ENCODE results near the gene CHAT.

CHAT gene

GRCh38 chr10:49627038-49627437 is 13.2 kb downstream of the CHAT start:
- no peaks in the 10 kb centered on the region for H3F3A ChIP-seq (ENCODE audit: control insufficient read depth, insufficient read depth)
- H3K27me3 ChIP-seq (ENCODE audit: control insufficient read depth, low read length): no peaks in the 10 kb centered on the region
- no peak overlapping the region for H3K4me2 ChIP-seq (ENCODE audit: low read length)
- H3K9me3 ChIP-seq (ENCODE audit: control insufficient read depth, insufficient read depth, low read length): no peaks in the 10 kb centered on the region
- no peaks in the 10 kb centered on the region for H4K20me1 ChIP-seq (ENCODE audit: control insufficient read depth, insufficient read depth, low read depth, low read length)
- H3K36me3 ChIP-seq (ENCODE audit: control insufficient read depth, low read length): no peaks in the 10 kb centered on the region
- no peak overlapping the region for H3K4me3 ChIP-seq (ENCODE audit: low read length)
- no peaks in the 10 kb centered on the region for H3K4me1 ChIP-seq (ENCODE audit: control insufficient read depth, low read length)
- H3K79me2 ChIP-seq (ENCODE audit: control insufficient read depth, low read length): no peaks in the 10 kb centered on the region
- no peaks in the 10 kb centered on the region for H3K9me2 ChIP-seq (replicated peaks; ENCODE audit: control insufficient read depth, low read length)
- TF ChIP-seq, protein P1, sequence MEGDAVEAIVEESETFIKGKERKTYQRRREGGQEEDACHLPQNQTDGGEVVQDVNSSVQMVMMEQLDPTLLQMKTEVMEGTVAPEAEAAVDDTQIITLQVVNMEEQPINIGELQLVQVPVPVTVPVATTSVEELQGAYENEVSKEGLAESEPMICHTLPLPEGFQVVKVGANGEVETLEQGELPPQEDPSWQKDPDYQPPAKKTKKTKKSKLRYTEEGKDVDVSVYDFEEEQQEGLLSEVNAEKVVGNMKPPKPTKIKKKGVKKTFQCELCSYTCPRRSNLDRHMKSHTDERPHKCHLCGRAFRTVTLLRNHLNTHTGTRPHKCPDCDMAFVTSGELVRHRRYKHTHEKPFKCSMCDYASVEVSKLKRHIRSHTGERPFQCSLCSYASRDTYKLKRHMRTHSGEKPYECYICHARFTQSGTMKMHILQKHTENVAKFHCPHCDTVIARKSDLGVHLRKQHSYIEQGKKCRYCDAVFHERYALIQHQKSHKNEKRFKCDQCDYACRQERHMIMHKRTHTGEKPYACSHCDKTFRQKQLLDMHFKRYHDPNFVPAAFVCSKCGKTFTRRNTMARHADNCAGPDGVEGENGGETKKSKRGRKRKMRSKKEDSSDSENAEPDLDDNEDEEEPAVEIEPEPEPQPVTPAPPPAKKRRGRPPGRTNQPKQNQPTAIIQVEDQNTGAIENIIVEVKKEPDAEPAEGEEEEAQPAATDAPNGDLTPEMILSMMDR (IDR thresholded peaks at IDR 0.05; ENCODE audit: low read depth, low read length, poor library complexity, severe bottlenecking): no peak
- no peak for TF ChIP-seq EZH2phosphoT487 (IDR thresholded peaks at IDR 0.05; ENCODE audit: borderline replicate concordance, low read length)
- no peak overlapping the region for H3K27ac ChIP-seq (ENCODE audit: low read depth, low read length)

GRCh38 chr10:49627644-49628247 is 13.9 kb downstream of the CHAT start:
- Histone ChIP-seq H3K36me3 (ENCODE audit: control insufficient read depth, low read length) (no peaks in the 10 kb centered on the region), H3K4me2 (ENCODE audit: low read length) (no peak overlapping the region), H3K27ac (ENCODE audit: low read depth, low read length) (no peak overlapping the region), H4K20me1 (ENCODE audit: control insufficient read depth, insufficient read depth, low read depth, low read length) (no peaks in the 10 kb centered on the region), H3K79me2 (ENCODE audit: control insufficient read depth, low read length) (no peaks in the 10 kb centered on the region), H3F3A (ENCODE audit: control insufficient read depth, insufficient read depth) (no peaks in the 10 kb centered on the region), H3K9me2 (replicated peaks; ENCODE audit: control insufficient read depth, low read length) (no peaks in the 10 kb centered on the region), H3K9me3 (ENCODE audit: control insufficient read depth, insufficient read depth, low read length) (no peaks in the 10 kb centered on the region), H3K4me3 (ENCODE audit: low read length) (no peak overlapping the region), H3K27me3 (ENCODE audit: control insufficient read depth, low read length) (no peaks in the 10 kb centered on the region), H3K4me1 (ENCODE audit: control insufficient read depth, low read length) (no peaks in the 10 kb centered on the region)
- TF ChIP-seq, protein P1 (IDR thresholded peaks at IDR 0.05; ENCODE audit: low read depth, low read length, poor library complexity, severe bottlenecking): no peak
- no peak for TF ChIP-seq EZH2phosphoT487 (IDR thresholded peaks at IDR 0.05; ENCODE audit: borderline replicate concordance, low read length)

GRCh38 chr10:49628599-49628998 is 14.8 kb downstream of the CHAT start:
- Histone ChIP-seq H3K4me3 (ENCODE audit: low read length) (no peak overlapping the region), H3K79me2 (ENCODE audit: control insufficient read depth, low read length) (no peaks in the 10 kb centered on the region), H3K4me2 (ENCODE audit: low read length) (no peak overlapping the region), H3K9me2 (replicated peaks; ENCODE audit: control insufficient read depth, low read length) (no peaks in the 10 kb centered on the region), H3K27ac (ENCODE audit: low read depth, low read length) (no peak overlapping the region), H4K20me1 (ENCODE audit: control insufficient read depth, insufficient read depth, low read depth, low read length) (no peaks in the 10 kb centered on the region), H3K36me3 (ENCODE audit: control insufficient read depth, low read length) (no peaks in the 10 kb centered on the region), H3K4me1 (ENCODE audit: control insufficient read depth, low read length) (no peaks in the 10 kb centered on the region), H3K27me3 (ENCODE audit: control insufficient read depth, low read length) (no peaks in the 10 kb centered on the region), H3K9me3 (ENCODE audit: control insufficient read depth, insufficient read depth, low read length) (no peaks in the 10 kb centered on the region), H3F3A (ENCODE audit: control insufficient read depth, insufficient read depth) (no peaks in the 10 kb centered on the region)
- TF ChIP-seq EZH2phosphoT487 (IDR thresholded peaks at IDR 0.05; ENCODE audit: borderline replicate concordance, low read length): no peak
- TF ChIP-seq, protein P1 (IDR thresholded peaks at IDR 0.05; ENCODE audit: low read depth, low read length, poor library complexity, severe bottlenecking): no peak
